Endodermal cell (in vitro differentiated cells): ENCODE results near the gene TTC13. TPM values are rescaled to one million over a fixed set of nuclear protein-coding genes. Genes with fewer than 3 reads are reported as not detected.
"Not testable (repeated sequence)": the region's sequence is repeated elsewhere in the genome, so short reads cannot be mapped to it uniquely, and the experiment has no call there.

Experiments
- DNase-seq: peaks from one replicate; pipeline ENCODE4 v3.0.0-alpha.2; 2017
- H3K27ac ChIP-seq: 2 replicates; pipeline ENCODE4 v1.5.1; 2013; ENCODE audit warnings: mild to moderate bottlenecking, low read depth, low read length, moderate library complexity
- H3K27me3 ChIP-seq: 2 replicates; pipeline ENCODE4 v1.6.1; 2013; ENCODE audit warnings: mild to moderate bottlenecking, low read length, moderate library complexity; ENCODE audit not compliant: insufficient read depth, control insufficient read depth, poor library complexity, severe bottlenecking
- H3K36me3 ChIP-seq: 2 replicates; pipeline ENCODE4 v1.7.0; 2013; ENCODE audit warnings: mild to moderate bottlenecking, low read length, moderate library complexity; ENCODE audit not compliant: control insufficient read depth, insufficient read depth
- H3K4me1 ChIP-seq: one replicate; pipeline ENCODE4 v1.7.0; 2013; ENCODE audit warnings: low read length; ENCODE audit not compliant: control insufficient read depth, insufficient read depth
- H3K4me3 ChIP-seq: 2 replicates; pipeline ENCODE4 v1.5.1; 2013; ENCODE audit warnings: mild to moderate bottlenecking, low read length, moderate library complexity
- H3K9ac ChIP-seq: 2 replicates; pipeline ENCODE4 v1.6.1; 2013; ENCODE audit warnings: mild to moderate bottlenecking, low read length, moderate library complexity; ENCODE audit not compliant: poor library complexity, severe bottlenecking; ENCODE audit errors: extremely low read depth
- H3K9me3 ChIP-seq: 2 replicates; pipeline ENCODE4 v1.6.1; 2013; ENCODE audit warnings: mild to moderate bottlenecking, low read length, moderate library complexity; ENCODE audit not compliant: control insufficient read depth
- H3K27ac Mint-ChIP-seq: 2 replicates; pipeline ENCODE4 v1.8.0; 2020; ENCODE audit warnings: mixed read lengths
- H3K27me3 Mint-ChIP-seq: 2 replicates; pipeline ENCODE4 v1.8.0; 2021; ENCODE audit warnings: mild to moderate bottlenecking, mixed read lengths; ENCODE audit not compliant: insufficient read depth
- H3K36me3 Mint-ChIP-seq: 2 replicates; pipeline ENCODE4 v1.8.0; 2020; ENCODE audit warnings: low read depth, mixed read lengths
- H3K4me1 Mint-ChIP-seq: 2 replicates; pipeline ENCODE4 v1.8.0; 2020; ENCODE audit warnings: mixed read lengths
- H3K4me3 Mint-ChIP-seq: 2 replicates; pipeline ENCODE4 v1.8.0; 2020; ENCODE audit warnings: mild to moderate bottlenecking, moderate library complexity, mixed read lengths
- H3K9me3 Mint-ChIP-seq: 2 replicates; pipeline ENCODE4 v1.8.0; 2020; ENCODE audit warnings: mild to moderate bottlenecking, mixed read lengths
- CTCF ChIP-seq: fragments of 200-600 bp; sonication (generic); conservative IDR thresholded peaks from 2 replicates; pipeline ENCODE4 v1.5.0; 2021; ENCODE audit warnings: antibody characterized with exemption, mild to moderate bottlenecking
- WGBS, 2 experiments: methylation state at CpG; one replicate each; pipeline versions ENCODE4 v1.1.5 to v1.1.7; 2013; ENCODE audit warnings: missing lambda C conversion rate in 2 of 2, mixed read lengths in 1 of 2; ENCODE audit not compliant: insufficient coverage in 1 of 2, insufficient read length in 1 of 2; 5-methylcytosine and 5-hydroxymethylcytosine counted together
- total RNA-seq, 2 donors: library from RNA; stranded (reverse); fragmentation: NEBNext Ultra II Directional in 1 of 2; extraction: Animal tissue kit (Norgen Biotek cat#: 25700) in 1 of 2; gene quantifications; 2 replicates in 1 of 2; 3 replicates in 1 of 2; pipeline ENCODE4 v1.2.1, GENCODE V29; 2021

The TTC13 gene
- total RNA-seq, 2 donors from 2014 or later: 12.4 to 14.5 TPM

DNA sequence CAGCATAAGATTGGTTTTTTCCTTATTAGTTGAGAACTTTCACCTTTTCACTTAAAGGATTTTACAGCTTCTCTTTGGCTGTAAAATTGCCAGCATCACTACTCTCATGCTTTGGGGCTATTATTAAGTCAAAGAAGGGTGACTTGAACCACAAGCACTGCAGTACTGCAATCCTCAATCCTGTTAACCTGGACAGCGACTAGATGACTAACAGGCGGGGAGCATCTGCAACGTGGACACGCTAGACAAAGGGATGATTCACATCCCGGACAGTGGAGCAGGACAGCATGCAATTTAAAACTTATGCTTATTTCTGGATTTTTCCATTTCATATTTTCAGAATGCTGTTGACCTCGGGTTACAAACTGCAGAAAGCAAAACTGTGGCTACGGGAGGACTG lies 8.3 kb upstream of the TTC13 start:
- Mint-ChIP-seq H3K4me1 (peaks cover 17% of the 10 kb centered on the region), H3K4me3 (no peak overlapping the region), H3K27me3 (peaks cover 53% of the 10 kb centered on the region), H3K27ac (no peak overlapping the region), H3K36me3 (peaks cover 10% of the 10 kb centered on the region), H3K9me3 (no peaks in the 10 kb centered on the region)
- whole genome bisulfite sequencing, 2 experiments: 92 to 98% methylated on average over 6 to 7 of the region's 7 CpGs
- DNase-seq: no peak
- Histone ChIP-seq H3K4me3 (no peak overlapping the region), H3K4me1 (peaks cover 10% of the 10 kb centered on the region), H3K9ac (no peak overlapping the region), H3K9me3 (no peaks in the 10 kb centered on the region), H3K27me3 (no peaks in the 10 kb centered on the region), H3K36me3 (peaks cover 3% of the 10 kb centered on the region), H3K27ac (no peak overlapping the region)
- TF ChIP-seq CTCF: no peak

DNA sequence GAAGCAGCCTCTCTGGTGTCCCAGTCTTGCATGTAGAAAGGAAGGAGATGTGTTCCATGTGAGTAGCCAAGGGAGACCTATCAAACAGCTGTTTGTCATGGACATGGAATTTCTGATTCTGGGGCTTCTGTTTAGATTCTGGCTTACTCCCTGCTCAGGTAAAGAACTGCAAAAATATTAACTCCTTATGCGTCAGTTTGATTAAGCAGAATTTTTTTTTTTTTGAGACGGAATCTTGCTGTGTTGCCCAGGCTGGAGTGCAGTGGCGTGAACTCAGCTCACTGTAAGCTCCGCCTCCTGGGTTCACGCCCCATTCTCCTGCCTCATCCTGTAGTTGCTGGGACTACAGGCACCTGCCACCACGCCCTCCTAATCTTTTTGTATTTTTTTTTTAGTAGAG lies 7.0 kb upstream of the TTC13 start:
- 94 to 100% methylated on average over 4 to 6 of the region's 6 CpGs for WGBS, 2 experiments
- Mint-ChIP-seq H3K4me1 (peaks cover 15% of the 10 kb centered on the region), H3K9me3 (no peaks in the 10 kb centered on the region), H3K27ac (no peak overlapping the region), H3K36me3 (peaks cover 5% of the 10 kb centered on the region), H3K4me3 (no peak overlapping the region), H3K27me3 (peaks cover 53% of the 10 kb centered on the region)
- Histone ChIP-seq H3K4me1 (peaks cover 10% of the 10 kb centered on the region), H3K27me3 (no peaks in the 10 kb centered on the region), H3K27ac (no peak overlapping the region), H3K4me3 (peak overlapping the region; percentile 53), H3K36me3 (peaks cover 4% of the 10 kb centered on the region), H3K9me3 (no peaks in the 10 kb centered on the region), H3K9ac (no peak overlapping the region)
- no peak for TF ChIP-seq CTCF
- no peak for DNase-seq

DNA sequence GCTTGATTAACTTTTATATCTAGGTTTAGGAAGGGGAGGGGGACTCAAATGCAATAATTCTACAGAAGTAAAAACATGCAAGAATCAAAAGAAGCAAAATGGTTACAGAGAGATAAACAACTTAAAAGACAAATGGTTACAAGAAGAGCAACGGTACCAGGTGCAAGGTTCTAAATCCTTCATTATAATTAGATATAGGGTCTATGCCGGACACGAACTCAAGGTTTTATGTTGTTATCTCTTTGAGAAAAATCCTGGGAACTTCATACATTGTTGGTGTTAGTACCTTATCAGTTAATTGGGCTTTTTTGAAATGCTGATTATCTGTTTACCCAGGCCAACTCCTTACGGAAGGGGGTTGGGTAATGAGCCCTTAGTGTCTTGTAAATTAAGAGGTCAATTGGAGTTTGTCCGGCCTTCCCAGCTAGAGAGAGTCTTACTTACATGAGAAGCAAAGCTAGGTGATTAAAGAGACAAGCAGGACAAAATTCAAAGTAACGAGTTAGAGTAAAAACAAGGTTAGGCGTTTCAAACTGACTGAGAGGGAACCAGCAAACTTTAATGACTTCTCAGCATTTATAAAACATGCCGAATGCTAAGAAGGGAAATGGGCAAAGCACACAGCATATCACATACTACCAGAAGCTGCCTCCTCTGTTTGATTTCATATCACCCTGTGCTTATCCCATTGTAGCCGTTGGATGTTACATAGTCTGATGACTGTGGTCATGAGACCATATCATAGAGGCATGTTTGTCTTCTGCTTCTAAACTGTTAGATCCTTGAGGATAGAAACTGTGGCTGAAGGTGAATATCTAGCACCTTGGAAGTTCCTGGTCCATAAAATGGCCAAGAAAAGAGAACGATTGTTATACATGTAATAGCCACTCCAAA lies 6.2 kb upstream of the TTC13 start:
- 16 to 19% methylated on average over 4 to 9 of the region's 10 CpGs for WGBS, 2 experiments
- peak; percentile 67 for DNase-seq
- not testable (repeated sequence) for H3K4me1 ChIP-seq, H3K27me3 ChIP-seq, H3K36me3 Mint-ChIP-seq, H3K27ac ChIP-seq, H3K9me3 ChIP-seq, H3K36me3 ChIP-seq, H3K9me3 Mint-ChIP-seq
- H3K9ac ChIP-seq: peak overlapping the region; percentile 22
- Mint-ChIP-seq H3K27me3 (peaks cover 53% of the 10 kb centered on the region), H3K4me1 (peaks cover 16% of the 10 kb centered on the region), H3K27ac (peak overlapping the region; percentile 76), H3K4me3 (peak overlapping the region; percentile 12)
- H3K4me3 ChIP-seq: peak overlapping the region; percentile 53
